Peyer's patch (tissue), 4 donors: Measurements from ENCODE around the gene CCDC3.

ENCODE experiments used
- POLR2A ChIP-seq, 2 donors: fragments of 450-650 bp; IDR thresholded peaks; one replicate each; pipeline ENCODE4 v1.5.1; 2017; ENCODE audit warnings: antibody characterized with exemption in 2 of 2, mild to moderate bottlenecking in 2 of 2, moderate library complexity in 2 of 2
- TF ChIP-seq, protein P1 (sequence below), 6 experiments: fragments of 450-650 bp in 4 of 6; fragments of 200-600 bp in 2 of 6; sonication (generic) in 1 of 6; IDR thresholded peaks; one replicate each; pipeline ENCODE4 v1.5.1; 2017 to 2019; ENCODE audit warnings: antibody characterized with exemption in 6 of 6, mild to moderate bottlenecking in 3 of 6, moderate library complexity in 1 of 6

- no peak for TF ChIP-seq POLR2A (IDR thresholded peaks at IDR 0.05)
- TF ChIP-seq, protein P1, sequence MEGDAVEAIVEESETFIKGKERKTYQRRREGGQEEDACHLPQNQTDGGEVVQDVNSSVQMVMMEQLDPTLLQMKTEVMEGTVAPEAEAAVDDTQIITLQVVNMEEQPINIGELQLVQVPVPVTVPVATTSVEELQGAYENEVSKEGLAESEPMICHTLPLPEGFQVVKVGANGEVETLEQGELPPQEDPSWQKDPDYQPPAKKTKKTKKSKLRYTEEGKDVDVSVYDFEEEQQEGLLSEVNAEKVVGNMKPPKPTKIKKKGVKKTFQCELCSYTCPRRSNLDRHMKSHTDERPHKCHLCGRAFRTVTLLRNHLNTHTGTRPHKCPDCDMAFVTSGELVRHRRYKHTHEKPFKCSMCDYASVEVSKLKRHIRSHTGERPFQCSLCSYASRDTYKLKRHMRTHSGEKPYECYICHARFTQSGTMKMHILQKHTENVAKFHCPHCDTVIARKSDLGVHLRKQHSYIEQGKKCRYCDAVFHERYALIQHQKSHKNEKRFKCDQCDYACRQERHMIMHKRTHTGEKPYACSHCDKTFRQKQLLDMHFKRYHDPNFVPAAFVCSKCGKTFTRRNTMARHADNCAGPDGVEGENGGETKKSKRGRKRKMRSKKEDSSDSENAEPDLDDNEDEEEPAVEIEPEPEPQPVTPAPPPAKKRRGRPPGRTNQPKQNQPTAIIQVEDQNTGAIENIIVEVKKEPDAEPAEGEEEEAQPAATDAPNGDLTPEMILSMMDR (IDR thresholded peaks at IDR 0.05) = no peak
These were observed 39.9 kb downstream of the CCDC3 start for GRCh38 chr10:12961416-12962205.
